GM10847 (cell line): ENCODE results near the gene DAGLA.

Experiments used
- POLR2A ChIP-seq: IDR thresholded peaks from 2 replicates; pipeline ENCODE4 v1.6.1; 2011; ENCODE audit not compliant: insufficient read length; ENCODE audit errors: extremely low read depth

The DAGLA gene

DNA sequence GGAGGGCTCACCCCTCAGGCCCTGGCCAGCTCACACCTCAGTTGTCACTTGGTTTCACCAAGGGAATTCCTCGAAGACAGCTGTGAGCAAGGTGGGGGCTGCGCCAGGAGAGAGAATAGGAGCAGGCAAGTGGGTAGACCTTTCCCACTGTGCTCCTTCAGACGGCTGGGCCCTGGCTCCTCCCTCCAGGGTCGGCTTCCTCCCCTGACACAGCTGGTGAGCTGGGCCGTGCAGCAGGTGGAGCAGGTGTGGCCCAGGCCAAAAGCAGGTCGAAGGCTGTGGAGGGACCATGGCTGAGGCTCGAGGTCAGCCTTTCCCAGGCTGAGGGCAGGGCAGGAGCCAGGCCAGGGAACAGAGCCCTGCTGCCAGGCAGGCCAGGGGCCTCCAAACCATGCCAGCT, 59.8 kb downstream of the DAGLA start:
- no peak for TF ChIP-seq POLR2A

- TF ChIP-seq POLR2A: no peak
These were observed 62.2 kb downstream of the DAGLA start for GRCh38 chr11:61742391-61742790.

DNA sequence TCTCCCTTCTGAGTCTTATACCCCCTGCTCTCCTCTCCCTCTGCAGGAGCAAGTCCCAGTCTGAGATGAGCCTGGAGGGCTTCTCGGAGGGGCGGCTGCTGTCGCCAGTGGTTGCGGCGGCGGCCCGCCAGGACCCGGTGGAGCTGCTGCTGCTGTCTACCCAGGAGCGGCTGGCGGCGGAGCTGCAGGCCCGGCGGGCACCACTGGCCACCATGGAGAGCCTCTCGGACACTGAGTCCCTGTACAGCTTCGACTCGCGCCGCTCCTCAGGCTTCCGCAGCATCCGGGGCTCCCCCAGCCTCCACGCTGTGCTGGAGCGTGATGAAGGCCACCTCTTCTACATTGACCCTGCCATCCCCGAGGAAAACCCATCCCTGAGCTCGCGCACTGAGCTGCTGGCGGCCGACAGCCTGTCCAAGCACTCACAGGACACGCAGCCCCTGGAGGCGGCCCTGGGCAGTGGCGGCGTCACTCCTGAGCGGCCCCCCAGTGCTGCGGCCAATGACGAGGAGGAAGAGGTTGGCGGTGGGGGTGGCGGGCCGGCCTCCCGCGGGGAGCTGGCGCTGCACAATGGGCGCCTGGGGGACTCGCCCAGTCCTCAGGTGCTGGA, 63.4 kb downstream of the DAGLA start:
- TF ChIP-seq POLR2A: no peak

DNA sequence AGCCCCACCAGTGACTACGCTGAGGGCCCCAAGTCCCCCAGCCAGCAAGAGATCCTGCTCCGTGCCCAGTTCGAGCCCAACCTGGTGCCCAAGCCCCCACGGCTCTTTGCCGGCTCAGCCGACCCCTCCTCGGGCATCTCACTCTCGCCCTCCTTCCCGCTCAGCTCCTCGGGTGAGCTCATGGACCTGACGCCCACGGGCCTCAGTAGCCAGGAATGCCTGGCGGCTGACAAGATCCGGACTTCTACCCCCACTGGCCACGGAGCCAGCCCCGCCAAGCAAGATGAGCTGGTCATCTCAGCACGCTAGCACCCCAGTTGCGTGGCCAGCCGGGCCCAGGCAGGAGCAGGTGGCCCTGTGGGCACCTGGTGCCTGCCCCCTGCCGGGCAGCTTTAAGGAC, 64.0 kb downstream of the DAGLA start:
- TF ChIP-seq POLR2A: no peak

DNA sequence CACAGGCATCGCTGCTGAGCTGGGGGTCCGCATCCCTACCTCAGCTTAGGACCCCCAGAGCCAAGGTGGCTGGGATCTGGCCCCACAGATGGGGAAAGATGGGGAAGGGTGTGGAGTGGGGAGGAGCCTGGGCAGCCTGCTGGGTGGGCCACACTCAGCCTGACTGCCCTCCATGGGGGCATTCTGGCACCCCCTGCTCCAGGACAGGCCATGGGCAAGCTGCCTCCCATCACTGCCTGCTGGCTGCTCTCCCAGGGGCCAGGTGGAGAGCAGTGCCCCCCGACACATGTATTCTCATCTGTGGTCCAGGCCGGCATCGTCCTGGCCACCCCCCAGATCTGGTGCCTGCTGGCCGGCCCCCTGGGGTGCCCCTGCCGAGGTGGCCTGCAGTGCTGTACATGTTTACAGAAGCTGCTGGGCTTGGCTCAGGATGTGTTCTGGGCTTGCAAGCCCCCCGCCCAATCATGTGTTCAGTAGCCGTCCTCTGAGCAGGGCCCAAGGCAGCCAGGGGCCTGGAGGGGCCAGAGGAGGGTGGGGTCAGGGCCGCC, 64.5 kb downstream of the DAGLA start:
- no peak for TF ChIP-seq POLR2A

DNA sequence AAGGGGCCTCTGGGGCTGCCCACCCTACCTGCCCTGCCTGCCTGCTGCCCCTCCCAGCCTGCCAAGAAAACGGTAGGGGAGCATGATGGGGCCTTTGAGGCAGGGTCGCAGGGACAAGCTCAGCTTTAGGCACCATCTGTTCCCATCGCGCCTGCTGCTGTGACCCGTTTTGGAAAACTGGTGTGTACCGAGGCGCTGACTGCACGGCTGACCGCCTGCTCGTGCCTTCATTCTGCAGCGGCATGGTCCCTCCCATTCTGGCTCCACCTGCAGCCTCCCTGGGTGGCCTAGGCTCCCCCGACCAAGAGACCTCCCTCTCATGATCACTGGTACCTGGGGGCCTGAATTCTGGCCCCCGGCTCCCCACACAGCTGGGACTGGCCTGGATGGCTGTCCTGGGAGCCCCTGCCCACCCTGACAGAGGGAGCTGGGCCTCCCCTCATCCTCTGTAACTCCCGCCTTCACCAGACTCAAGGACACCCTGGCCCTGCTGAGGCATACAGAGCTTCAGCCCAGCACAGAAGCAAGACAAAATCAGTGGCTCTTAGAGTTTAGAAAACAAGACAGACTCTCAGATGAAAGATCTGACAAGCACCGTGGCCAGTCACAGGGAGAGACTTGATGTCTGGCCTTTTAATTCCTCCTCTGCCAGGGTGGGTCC, 65.7 kb downstream of the DAGLA start:
- no peak for TF ChIP-seq POLR2A

DNA sequence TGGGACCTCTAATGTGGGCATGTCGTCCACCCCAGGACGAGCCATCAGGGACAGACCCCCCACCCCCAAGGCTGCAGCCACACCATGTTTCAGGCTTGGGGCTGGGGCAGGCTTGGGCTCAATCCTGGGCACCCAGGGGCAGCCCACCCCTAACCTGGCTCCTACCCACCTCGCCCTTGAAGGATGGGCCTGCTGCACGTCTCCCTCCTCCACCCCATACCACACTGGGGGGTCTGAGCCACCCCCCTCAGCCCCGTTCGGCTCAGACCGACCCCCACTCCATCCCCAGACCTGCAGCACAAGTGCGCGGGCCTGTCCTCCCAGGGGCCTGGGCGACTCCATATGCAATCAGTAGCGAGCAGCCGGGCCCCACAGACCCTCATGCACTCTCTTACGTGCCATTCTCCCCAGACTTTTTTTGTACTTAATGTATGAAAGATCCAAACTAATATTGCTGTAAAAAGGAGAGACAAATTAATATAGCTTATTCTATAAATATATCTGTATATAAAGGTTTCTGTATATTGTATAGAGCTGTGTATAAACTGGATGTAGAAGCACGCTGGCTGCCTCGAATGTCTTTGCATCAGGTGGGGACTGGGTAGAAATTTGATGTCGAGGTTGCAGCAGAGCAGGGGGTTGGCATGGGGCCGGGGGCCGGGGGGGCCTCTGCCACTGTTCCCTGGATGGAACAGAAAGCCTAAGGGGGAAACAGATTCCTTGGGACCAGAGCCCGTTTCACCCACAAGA, 66.4 kb downstream of the DAGLA start:
- TF ChIP-seq POLR2A: no peak

GRCh38 chr11:61747192-61747966, 67.2 kb downstream of the DAGLA start:
- TF ChIP-seq POLR2A: no peak

GRCh38 chr11:61747967-61748285, 67.7 kb downstream of the DAGLA start:
- no peak for TF ChIP-seq POLR2A

DNA sequence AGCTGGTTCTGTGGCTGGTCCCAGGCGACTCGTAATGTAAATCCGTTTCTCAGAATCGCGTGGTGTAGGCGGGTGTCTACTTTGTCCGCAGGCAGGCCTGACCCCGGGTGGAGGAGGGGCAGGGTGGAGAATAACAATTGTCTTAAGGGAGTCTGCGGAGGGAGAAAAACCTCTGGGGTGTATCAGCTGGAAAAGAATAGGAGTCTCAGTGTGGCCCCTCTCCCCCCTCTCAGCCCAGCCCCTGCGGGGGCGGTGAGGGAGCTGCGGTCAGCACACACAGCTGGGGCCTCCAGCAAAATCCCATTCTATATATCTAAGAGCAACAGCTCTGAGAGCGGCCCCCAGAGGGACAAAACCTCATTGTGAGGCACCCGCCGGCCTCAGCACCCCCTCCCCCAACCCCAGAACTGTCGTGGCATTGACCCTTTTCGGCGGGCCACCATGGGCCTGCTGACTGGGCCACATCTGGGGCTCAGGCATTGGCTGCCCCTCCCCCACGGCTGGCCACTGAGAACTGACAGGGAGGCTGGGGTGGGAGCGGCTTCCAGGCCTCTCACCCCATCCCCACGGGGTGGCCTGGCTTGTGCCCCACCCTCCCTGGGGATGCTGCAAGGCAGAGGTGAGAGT, 69.5 kb downstream of the DAGLA start:
- no peak for TF ChIP-seq POLR2A

- no peak for TF ChIP-seq POLR2A
These were observed 70.6 kb downstream of the DAGLA start for GRCh38 chr11:61750631-61751273.

- TF ChIP-seq POLR2A: no peak
These were observed 71.2 kb downstream of the DAGLA start for GRCh38 chr11:61751384-61751783.

- no peak for TF ChIP-seq POLR2A
These were observed 72.1 kb downstream of the DAGLA start, which contains the start of gene MYRF for GRCh38 chr11:61752117-61752924. TSS of gene MYRF (plus strand) at chr11:61752636. CDS start at chr11:61752745, 109 bp downstream.
